NT2/D1 (cell line): ENCODE measurements around the gene ABCA2.

Source experiments
- DNase-seq: peaks from one replicate; pipeline ENCODE4 v3.0.0-alpha.2; 2011; ENCODE audit warnings: low read depth, low spot score
- H3K27me3 ChIP-seq: 2 replicates; pipeline ENCODE4 v1.6.0; 2011; ENCODE audit warnings: mild to moderate bottlenecking; ENCODE audit not compliant: insufficient read length, insufficient read depth
- H3K36me3 ChIP-seq: 2 replicates; pipeline ENCODE4 v1.6.1; 2011; ENCODE audit warnings: mild to moderate bottlenecking, low read length, mixed read lengths; ENCODE audit not compliant: insufficient read depth, insufficient read length
- H3K4me1 ChIP-seq: 2 replicates; pipeline ENCODE4 v1.5.1; 2011; ENCODE audit not compliant: insufficient read depth, insufficient read length
- H3K4me3 ChIP-seq: 2 replicates; pipeline ENCODE4 v1.5.1; 2011; ENCODE audit warnings: low read depth; ENCODE audit not compliant: insufficient read length
- H3K9ac ChIP-seq: 2 replicates; pipeline ENCODE4 v1.6.0; 2011; ENCODE audit warnings: low read depth; ENCODE audit not compliant: insufficient read length
- H3K9me3 ChIP-seq: 2 replicates; pipeline ENCODE4 v1.5.1; 2011; ENCODE audit warnings: mild to moderate bottlenecking, low read length; ENCODE audit not compliant: insufficient read depth
- SUZ12 ChIP-seq: IDR thresholded peaks from 2 replicates; pipeline ENCODE4 v1.6.1; 2011; ENCODE audit not compliant: insufficient read length, insufficient read depth; ENCODE audit errors: extremely low read depth
- YY1 ChIP-seq: IDR thresholded peaks from 2 replicates; pipeline ENCODE4 v1.6.1; 2011; ENCODE audit not compliant: insufficient read length, insufficient read depth
- ZNF274 ChIP-seq: IDR thresholded peaks from 2 replicates; pipeline ENCODE4 v1.6.1; 2011; ENCODE audit warnings: mild to moderate bottlenecking, low read depth, low read length

The ABCA2 gene

GRCh38 chr9:136965771-136966484, 62.1 kb downstream of the ABCA2 start:
- no peak overlapping the region for H3K4me3 ChIP-seq
- H3K36me3 ChIP-seq: no peaks in the 10 kb centered on the region
- H3K27me3 ChIP-seq: no peaks in the 10 kb centered on the region
- no peaks in the 10 kb centered on the region for H3K9me3 ChIP-seq
- DNase-seq: no peak
- peaks cover 31% of the 10 kb centered on the region for H3K4me1 ChIP-seq
- H3K9ac ChIP-seq: peak overlapping the region; percentile 51
- no peak for TF ChIP-seq YY1
- TF ChIP-seq ZNF274: no peak
- no peak for TF ChIP-seq SUZ12

DNA sequence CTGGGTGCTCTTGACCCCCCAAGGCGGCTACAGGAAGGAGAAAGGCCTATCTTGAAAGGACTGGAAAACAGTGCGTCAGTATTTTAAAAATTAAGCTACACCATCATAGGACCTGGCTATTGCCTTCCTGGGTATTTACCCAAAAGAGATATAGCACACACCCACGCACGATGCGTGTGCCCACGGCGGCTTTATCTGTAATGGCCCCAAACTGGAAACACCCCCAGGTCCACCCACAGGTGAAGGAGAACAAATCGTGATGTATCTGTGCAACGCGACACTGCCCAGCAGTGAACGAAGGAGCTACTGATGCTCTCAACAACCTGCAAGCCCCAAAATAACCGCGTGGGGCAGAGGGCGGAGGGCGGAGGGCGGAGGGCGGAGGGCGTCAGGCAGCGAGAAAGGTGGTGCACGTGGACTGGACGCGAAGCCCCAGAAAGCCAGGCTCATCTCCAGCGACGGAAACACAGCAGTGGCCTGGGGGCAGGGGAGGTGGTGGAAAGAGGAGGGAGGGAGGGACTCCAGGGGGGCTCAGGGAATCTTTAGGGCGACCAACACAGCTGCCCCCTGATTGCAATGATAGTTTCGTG, 63.1 kb downstream of the ABCA2 start:
- Histone ChIP-seq H3K4me1 (peaks cover 23% of the 10 kb centered on the region), H3K9me3 (no peaks in the 10 kb centered on the region), H3K9ac (peak overlapping the region; percentile 44), H3K36me3 (no peaks in the 10 kb centered on the region), H3K27me3 (no peaks in the 10 kb centered on the region), H3K4me3 (no peak overlapping the region)
- no peak for DNase-seq
- TF ChIP-seq YY1 (no peak), ZNF274 (no peak), SUZ12 (no peak)

GRCh38 chr9:136964171-136964689, 63.8 kb downstream of the ABCA2 start:
- H3K4me1 ChIP-seq: peaks cover 27% of the 10 kb centered on the region
- TF ChIP-seq YY1: no peak
- no peak for TF ChIP-seq SUZ12
- no peak for TF ChIP-seq ZNF274
- no peaks in the 10 kb centered on the region for H3K27me3 ChIP-seq
- no peak overlapping the region for H3K4me3 ChIP-seq
- H3K9ac ChIP-seq: peak overlapping the region; percentile 44
- no peaks in the 10 kb centered on the region for H3K9me3 ChIP-seq
- no peaks in the 10 kb centered on the region for H3K36me3 ChIP-seq
- no peak for DNase-seq

DNA sequence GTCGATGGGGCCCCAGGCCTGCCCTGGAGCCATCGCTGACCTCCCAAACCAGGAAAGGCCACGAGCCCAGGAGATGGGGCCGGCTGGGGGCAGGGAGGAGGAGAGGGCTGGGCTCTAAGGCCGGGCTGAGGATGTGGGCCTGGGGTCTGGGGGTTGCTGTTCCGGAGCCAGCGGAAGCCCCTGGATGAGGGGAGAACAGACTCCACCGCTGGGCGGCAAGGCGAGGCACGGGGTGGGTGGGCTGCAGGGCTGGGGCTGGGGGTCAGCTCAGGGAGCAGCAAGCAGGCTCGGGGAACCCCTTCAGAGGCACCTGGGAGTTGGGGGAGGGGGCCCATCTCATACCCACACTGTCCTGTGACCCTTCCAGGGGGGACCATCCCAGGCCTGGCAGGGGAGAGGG, 64.3 kb downstream of the ABCA2 start:
- no peak for TF ChIP-seq ZNF274
- TF ChIP-seq SUZ12: no peak
- Histone ChIP-seq H3K36me3 (no peaks in the 10 kb centered on the region), H3K4me1 (peaks cover 27% of the 10 kb centered on the region), H3K4me3 (no peak overlapping the region), H3K27me3 (no peaks in the 10 kb centered on the region), H3K9me3 (no peaks in the 10 kb centered on the region), H3K9ac (no peak overlapping the region)
- no peak for DNase-seq

- H3K4me3 ChIP-seq: no peak overlapping the region
- H3K4me1 ChIP-seq: peaks cover 27% of the 10 kb centered on the region
- no peaks in the 10 kb centered on the region for H3K36me3 ChIP-seq
- TF ChIP-seq ZNF274 (no peak), YY1 (no peak), SUZ12 (no peak)
- peak overlapping the region; percentile 42 for H3K9ac ChIP-seq
- no peak for DNase-seq
- H3K27me3 ChIP-seq: peaks cover 2% of the 10 kb centered on the region
- no peaks in the 10 kb centered on the region for H3K9me3 ChIP-seq
Measured at GRCh38 chr9:136963341-136963740, 64.7 kb downstream of the ABCA2 start.

DNA sequence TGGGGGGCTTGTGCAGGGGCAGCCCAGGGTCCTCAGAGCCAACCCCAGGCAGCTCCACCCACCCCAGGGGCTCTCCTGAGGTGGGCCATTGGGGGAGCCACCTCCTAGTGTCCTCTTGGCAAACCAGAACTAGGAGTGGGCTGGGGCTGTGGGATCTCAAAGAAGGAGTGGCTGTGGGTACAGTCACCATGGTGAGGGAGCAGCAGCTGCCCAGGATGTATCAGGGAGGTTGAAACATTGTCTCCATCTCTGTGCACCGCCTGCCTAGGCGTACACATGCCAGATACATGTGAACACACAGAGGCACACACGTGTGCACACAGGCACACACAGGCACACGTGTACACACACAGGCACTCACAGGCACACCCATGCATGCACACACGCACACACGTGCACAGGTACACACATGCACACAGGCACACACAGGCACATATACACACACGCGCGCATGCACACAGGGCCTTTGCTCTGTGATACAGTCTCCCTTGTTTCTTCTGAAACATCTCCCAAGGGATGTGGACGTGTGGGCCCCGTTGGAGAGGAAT, 65.3 kb downstream of the ABCA2 start:
- no peak for DNase-seq
- Histone ChIP-seq H3K4me3 (no peak overlapping the region), H3K9ac (no peak overlapping the region), H3K4me1 (peaks cover 27% of the 10 kb centered on the region), H3K36me3 (no peaks in the 10 kb centered on the region), H3K27me3 (peaks cover 5% of the 10 kb centered on the region), H3K9me3 (no peaks in the 10 kb centered on the region)
- TF ChIP-seq SUZ12: no peak
- TF ChIP-seq YY1: no peak
- no peak for TF ChIP-seq ZNF274

DNA sequence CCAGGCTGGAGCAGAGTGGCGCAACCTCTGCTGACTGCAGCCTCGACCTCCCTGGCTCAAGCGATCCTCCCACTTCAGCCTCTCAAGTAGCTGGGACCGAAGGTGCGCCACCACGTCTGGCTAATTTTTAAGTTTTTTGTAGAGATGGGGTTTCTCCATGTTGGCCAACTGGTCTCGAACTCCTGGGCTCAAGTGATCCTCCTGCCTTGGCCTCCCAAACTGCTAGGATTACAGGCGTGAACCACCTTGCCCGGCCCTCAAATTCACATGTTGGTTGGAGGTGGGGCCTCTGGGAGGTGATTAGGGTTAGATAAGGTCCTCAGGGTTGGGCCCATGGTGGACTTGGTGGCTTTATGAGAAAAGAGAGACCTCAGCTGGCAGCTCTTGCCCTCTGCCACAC, 65.9 kb downstream of the ABCA2 start:
- H3K4me1 ChIP-seq: peaks cover 27% of the 10 kb centered on the region
- H3K9me3 ChIP-seq: no peaks in the 10 kb centered on the region
- H3K36me3 ChIP-seq: no peaks in the 10 kb centered on the region
- no peak overlapping the region for H3K4me3 ChIP-seq
- no peak overlapping the region for H3K9ac ChIP-seq
- H3K27me3 ChIP-seq: peaks cover 5% of the 10 kb centered on the region
- TF ChIP-seq SUZ12 (no peak), YY1 (no peak), ZNF274 (no peak)
- no peak for DNase-seq
